Measurements from ENCODE around the gene ATF3. TPM values are rescaled to one million over a fixed set of nuclear protein-coding genes. Genes with fewer than 3 reads are reported as not detected.
"Not testable (repeated sequence)": the region's sequence is repeated elsewhere in the genome, so short reads cannot be mapped to it uniquely, and the experiment has no call there.

Gene ATF3
- total RNA-seq, 2 experiments from 2014 or later: 42.4 to 44.9 TPM

DNA sequence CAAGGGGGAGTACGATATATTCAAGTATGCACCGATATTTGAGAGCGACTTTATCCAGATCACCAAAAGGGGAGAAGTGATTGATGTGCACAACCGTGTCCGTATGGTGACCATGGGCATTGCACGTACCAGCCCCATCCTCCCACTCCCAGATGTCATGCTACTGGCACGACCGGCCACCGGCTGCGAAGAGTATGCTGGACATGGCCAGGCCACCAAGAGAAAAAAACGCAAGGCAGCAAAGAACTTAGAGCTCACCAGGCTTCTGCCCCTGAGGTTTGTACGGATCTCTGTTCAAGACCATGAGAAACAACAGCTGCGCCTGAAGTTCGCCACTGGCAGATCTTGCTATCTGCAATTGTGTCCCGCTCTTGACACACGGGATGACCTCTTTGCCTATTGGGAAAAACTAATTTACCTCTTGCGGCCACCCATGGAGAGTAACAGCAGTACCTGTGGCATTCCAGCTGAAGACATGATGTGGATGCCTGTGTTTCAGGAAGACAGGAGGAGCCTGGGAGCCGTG, 16.5 kb downstream of the ATF3 start:
- no peaks in the 10 kb centered on the region for H3K9me3 Mint-ChIP-seq

GRCh38 chr1:212625781-212626450, 17.4 kb downstream of the ATF3 start:
- Mint-ChIP-seq H3K4me1 (peaks cover 12% of the 10 kb centered on the region), H3K27me3 (no peaks in the 10 kb centered on the region), H3K9me3 (no peaks in the 10 kb centered on the region), H3K4me3 (no peak overlapping the region), H3K36me3 (peaks cover 19% of the 10 kb centered on the region), H3K27ac (no peak overlapping the region)
- no peak for DNase-seq

More for the DNA sequence above, 16.5 kb downstream of the ATF3 start:
- no peak overlapping the region for H3K27ac Mint-ChIP-seq
- H3K4me3 Mint-ChIP-seq: no peak overlapping the region
- DNase-seq: no peak
- H3K4me1 Mint-ChIP-seq: peaks cover 15% of the 10 kb centered on the region
- peaks cover 25% of the 10 kb centered on the region for H3K36me3 Mint-ChIP-seq
- no peaks in the 10 kb centered on the region for H3K27me3 Mint-ChIP-seq

GRCh38 chr1:212628046-212628445, 19.5 kb downstream of the ATF3 start:
- H3K9me3 Mint-ChIP-seq: no peaks in the 10 kb centered on the region

GRCh38 chr1:212628813-212629415, 20.4 kb downstream of the ATF3 start:
- DNase-seq: no peak
- Mint-ChIP-seq H3K27ac (no peak overlapping the region), H3K36me3 (no peaks in the 10 kb centered on the region), H3K27me3 (no peaks in the 10 kb centered on the region), H3K9me3 (no peaks in the 10 kb centered on the region), H3K4me3 (no peak overlapping the region), H3K4me1 (no peaks in the 10 kb centered on the region)

More at GRCh38 chr1:212628046-212628445, 19.5 kb downstream of the ATF3 start:
- Mint-ChIP-seq H3K4me3 (no peak overlapping the region), H3K27ac (no peak overlapping the region), H3K4me1 (no peaks in the 10 kb centered on the region), H3K36me3 (no peaks in the 10 kb centered on the region), H3K27me3 (no peaks in the 10 kb centered on the region)
- DNase-seq: no peak

- no peak overlapping the region for H3K27ac Mint-ChIP-seq
- no peaks in the 10 kb centered on the region for H3K27me3 Mint-ChIP-seq
- H3K4me3 Mint-ChIP-seq: no peak overlapping the region
- peaks cover 1% of the 10 kb centered on the region for H3K4me1 Mint-ChIP-seq
- H3K36me3 Mint-ChIP-seq: peaks cover 3% of the 10 kb centered on the region
- DNase-seq: no peak
- peaks cover 4% of the 10 kb centered on the region for H3K9me3 Mint-ChIP-seq
Observed at GRCh38 chr1:212629450-212630157, 21.0 kb downstream of the ATF3 start.

DNA sequence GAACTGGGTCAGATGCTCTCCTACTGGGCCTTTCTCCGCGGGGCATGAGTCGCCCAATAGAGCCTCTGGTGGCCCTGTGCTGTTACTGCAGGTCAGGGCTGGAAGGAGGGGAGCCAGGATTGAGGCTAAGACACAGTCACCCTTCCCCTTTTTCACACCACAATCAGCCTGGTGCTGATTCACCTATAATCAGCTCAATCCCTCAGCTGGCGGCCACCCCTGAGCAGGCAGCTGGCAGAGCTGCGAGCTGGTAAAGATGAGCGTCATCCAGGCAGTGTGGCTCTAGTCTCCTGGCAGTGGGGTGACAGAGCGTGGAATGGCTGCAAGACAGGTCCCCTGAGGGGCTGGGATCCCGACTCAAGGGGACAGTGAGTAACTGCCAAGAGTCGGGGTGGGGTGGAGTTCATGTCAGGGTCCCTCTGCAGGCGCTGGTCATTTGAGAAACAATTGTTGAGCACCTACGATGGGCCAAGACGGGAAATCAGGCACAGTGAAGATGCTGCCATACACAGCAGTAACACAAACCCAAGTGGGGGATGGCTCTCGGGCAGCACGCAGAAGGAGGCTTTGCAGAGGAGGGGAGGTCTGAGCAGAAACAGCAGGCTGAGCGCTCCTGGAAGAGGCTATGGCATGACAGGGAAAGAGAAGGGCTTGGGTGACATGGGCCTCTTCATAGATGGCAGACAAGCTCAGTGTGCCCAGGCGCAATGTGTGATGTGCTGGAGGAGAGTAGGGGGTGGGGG, 21.8 kb downstream of the ATF3 start:
- H3K4me3 Mint-ChIP-seq: no peak overlapping the region
- H3K27me3 Mint-ChIP-seq: no peaks in the 10 kb centered on the region
- peak; percentile 61 for DNase-seq
- H3K36me3 Mint-ChIP-seq: peaks cover 7% of the 10 kb centered on the region
- peaks cover 9% of the 10 kb centered on the region for H3K9me3 Mint-ChIP-seq
- H3K27ac Mint-ChIP-seq: no peak overlapping the region
- peaks cover 7% of the 10 kb centered on the region for H3K4me1 Mint-ChIP-seq

- peaks cover 7% of the 10 kb centered on the region for H3K36me3 Mint-ChIP-seq
- no peaks in the 10 kb centered on the region for H3K27me3 Mint-ChIP-seq
- peaks cover 9% of the 10 kb centered on the region for H3K9me3 Mint-ChIP-seq
- peaks cover 25% of the 10 kb centered on the region for H3K4me1 Mint-ChIP-seq
- no peak overlapping the region for H3K27ac Mint-ChIP-seq
- no peak for DNase-seq
- H3K4me3 Mint-ChIP-seq: no peak overlapping the region
Observed at GRCh38 chr1:212633161-212633560, 24.6 kb downstream of the ATF3 start.

GRCh38 chr1:212634252-212634651, 25.7 kb downstream of the ATF3 start:
- DNase-seq: no peak
- H3K4me3 Mint-ChIP-seq: no peak overlapping the region
- peaks cover 7% of the 10 kb centered on the region for H3K36me3 Mint-ChIP-seq
- H3K4me1 Mint-ChIP-seq: peaks cover 25% of the 10 kb centered on the region
- H3K27me3 Mint-ChIP-seq: no peaks in the 10 kb centered on the region
- H3K9me3 Mint-ChIP-seq: peaks cover 9% of the 10 kb centered on the region
- no peak overlapping the region for H3K27ac Mint-ChIP-seq

DNA sequence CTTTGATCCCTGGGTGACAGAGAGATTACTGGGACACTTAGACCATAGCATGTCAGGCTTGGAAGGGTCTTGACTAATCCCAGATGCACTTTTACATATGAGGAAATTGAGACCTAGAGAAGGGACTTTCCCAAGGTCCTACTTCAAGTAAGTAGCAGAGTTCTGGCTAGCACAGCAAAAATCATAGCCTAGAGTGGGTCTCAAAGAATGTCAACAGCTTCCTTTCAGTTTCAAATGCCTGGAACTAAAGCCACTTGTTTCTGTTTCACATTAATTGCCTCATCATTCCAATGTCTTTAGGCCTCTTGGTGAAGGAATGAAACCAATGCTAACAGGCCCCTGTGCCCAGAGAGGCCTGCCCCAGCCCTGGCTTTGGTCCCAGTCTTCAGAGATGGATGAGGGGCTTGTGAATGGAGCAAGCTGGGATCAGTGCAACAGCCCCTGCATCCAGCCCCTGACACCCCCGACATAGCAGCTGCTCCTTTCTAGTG, 26.6 kb downstream of the ATF3 start:
- Mint-ChIP-seq H3K27ac (peak overlapping the region; percentile 30), H3K27me3 (no peaks in the 10 kb centered on the region), H3K4me3 (no peak overlapping the region), H3K4me1 (peaks cover 25% of the 10 kb centered on the region), H3K9me3 (peaks cover 9% of the 10 kb centered on the region), H3K36me3 (peaks cover 7% of the 10 kb centered on the region)
- DNase-seq: no peak

- H3K9me3 Mint-ChIP-seq: peaks cover 9% of the 10 kb centered on the region
- no peak for DNase-seq
- peaks cover 25% of the 10 kb centered on the region for H3K4me1 Mint-ChIP-seq
- no peak overlapping the region for H3K4me3 Mint-ChIP-seq
- H3K36me3 Mint-ChIP-seq: peaks cover 7% of the 10 kb centered on the region
- H3K27me3 Mint-ChIP-seq: no peaks in the 10 kb centered on the region
- H3K27ac Mint-ChIP-seq: no peak overlapping the region
Observed at GRCh38 chr1:212637902-212638301, 29.3 kb downstream of the ATF3 start.

DNA sequence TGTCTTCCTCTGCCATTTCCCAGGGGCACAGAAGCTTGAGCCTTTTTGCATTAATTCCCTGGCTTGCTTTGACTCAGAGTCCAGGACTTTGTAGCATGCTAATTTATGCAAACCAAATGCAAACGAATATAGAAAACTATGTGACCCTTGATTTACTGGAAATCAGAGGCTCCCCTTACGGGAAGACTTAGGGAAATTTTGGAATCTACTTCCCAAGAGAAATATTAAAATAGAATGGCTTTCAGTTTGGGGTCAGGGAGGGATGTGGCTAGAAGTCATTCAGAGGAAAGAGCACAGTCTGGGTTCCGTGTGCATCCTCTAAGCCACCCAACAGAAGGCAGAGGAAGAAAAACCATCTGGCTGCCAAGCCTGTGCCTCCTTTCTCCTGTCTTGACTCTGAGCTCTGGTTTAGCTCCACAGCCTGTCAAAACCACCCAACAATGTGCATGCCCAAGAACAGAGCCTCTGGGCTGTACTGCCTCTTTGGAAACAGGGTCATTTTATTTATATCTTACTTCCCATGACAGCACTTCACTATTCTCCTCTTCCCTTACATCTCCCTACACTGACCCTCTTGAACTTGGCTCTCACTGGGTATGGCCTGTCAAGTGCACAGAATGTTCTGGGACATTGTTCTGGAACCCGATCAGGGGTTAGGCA, 30.1 kb downstream of the ATF3 start:
- H3K4me3 Mint-ChIP-seq: no peak overlapping the region
- peaks cover 9% of the 10 kb centered on the region for H3K9me3 Mint-ChIP-seq
- peaks cover 7% of the 10 kb centered on the region for H3K36me3 Mint-ChIP-seq
- H3K27ac Mint-ChIP-seq: no peak overlapping the region
- peaks cover 25% of the 10 kb centered on the region for H3K4me1 Mint-ChIP-seq
- no peaks in the 10 kb centered on the region for H3K27me3 Mint-ChIP-seq
- DNase-seq: no peak

GRCh38 chr1:212639524-212639923, 31.0 kb downstream of the ATF3 start:
- not testable (repeated sequence) for H3K4me3 Mint-ChIP-seq, H3K9me3 Mint-ChIP-seq, H3K36me3 Mint-ChIP-seq, DNase-seq, H3K27ac Mint-ChIP-seq, H3K27me3 Mint-ChIP-seq
- H3K4me1 Mint-ChIP-seq: peaks cover 25% of the 10 kb centered on the region

GRCh38 chr1:212640223-212640878, 31.8 kb downstream of the ATF3 start:
- Mint-ChIP-seq H3K4me3 (no peak overlapping the region), H3K9me3 (no peaks in the 10 kb centered on the region), H3K4me1 (peaks cover 17% of the 10 kb centered on the region), H3K36me3 (no peaks in the 10 kb centered on the region), H3K27me3 (no peaks in the 10 kb centered on the region), H3K27ac (no peak overlapping the region)
- DNase-seq: no peak

DNA sequence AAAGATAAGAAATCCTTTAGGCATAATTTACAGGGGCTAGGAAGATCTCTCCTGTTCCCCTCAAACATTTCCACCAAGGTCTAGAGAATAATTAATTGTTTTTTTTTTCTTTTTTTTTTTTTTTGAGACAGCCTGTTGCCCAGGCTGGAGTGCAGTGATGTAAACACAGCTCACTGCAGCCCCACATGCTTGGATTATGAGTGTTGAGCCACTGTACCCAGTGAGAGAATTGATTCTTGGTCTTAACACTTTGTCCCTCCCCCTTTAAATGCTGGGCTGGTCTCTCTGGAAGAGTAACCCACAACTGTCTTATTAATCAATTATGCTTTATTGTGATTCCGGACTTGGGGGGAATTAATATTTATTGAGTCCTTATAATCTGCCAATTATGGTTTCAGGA, 33.4 kb downstream of the ATF3 start:
- Mint-ChIP-seq H3K27me3 (no peaks in the 10 kb centered on the region), H3K36me3 (no peaks in the 10 kb centered on the region), H3K9me3 (no peaks in the 10 kb centered on the region), H3K27ac (no peak overlapping the region), H3K4me3 (no peak overlapping the region), H3K4me1 (peaks cover 2% of the 10 kb centered on the region)
- DNase-seq: no peak
